ENCODE data around the gene CNOT1. TPM values are rescaled to one million over a fixed set of nuclear protein-coding genes. Genes with fewer than 3 reads are reported as not detected.

The CNOT1 gene
- total RNA-seq, 1 donor from 2014 or later: 165 TPM

GRCh38 chr16:58481931-58482330, 147.7 kb downstream of the CNOT1 start:
- no peak for DNase-seq

- no peak for DNase-seq
Observed at GRCh38 chr16:58481226-58481869, 148.3 kb downstream of the CNOT1 start.

DNA sequence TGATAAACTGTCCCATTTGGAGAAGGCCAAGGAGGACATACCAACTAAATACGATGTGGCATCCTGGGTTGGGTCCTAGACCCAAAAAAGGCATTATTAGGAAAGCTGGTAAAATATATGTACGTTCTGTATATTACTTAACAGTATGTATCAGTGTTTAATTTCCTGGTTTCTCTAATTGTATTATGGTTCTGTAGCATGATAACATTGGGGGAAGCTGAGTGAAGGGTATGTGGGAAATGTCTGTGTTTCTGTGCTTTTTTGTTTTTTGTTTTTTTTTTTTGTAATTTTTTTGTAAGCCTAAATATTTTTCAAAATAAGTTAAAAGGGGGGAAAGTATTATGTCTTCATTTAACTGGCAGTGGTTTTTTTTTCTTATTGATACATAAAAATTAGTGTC, 151.2 kb downstream of the CNOT1 start:
- DNase-seq: no peak

DNA sequence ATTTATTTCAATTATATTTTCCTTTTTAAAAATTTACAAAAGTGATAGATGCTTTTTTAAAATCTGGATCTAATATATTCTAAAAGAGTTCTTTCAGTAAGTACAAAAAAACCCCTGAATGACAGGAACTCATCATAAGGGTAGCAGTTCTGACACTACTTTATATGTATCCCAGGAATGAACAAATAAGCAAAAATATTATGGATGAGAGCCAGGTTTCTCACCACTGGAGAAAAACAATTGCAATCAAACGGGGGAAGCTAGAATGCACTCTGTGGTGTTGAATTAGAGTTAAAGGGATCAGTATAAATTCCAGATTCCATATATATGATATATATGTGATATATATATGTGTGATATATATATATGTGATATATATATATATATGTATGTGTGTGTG, 152.8 kb downstream of the CNOT1 start:
- no peak for DNase-seq

DNA sequence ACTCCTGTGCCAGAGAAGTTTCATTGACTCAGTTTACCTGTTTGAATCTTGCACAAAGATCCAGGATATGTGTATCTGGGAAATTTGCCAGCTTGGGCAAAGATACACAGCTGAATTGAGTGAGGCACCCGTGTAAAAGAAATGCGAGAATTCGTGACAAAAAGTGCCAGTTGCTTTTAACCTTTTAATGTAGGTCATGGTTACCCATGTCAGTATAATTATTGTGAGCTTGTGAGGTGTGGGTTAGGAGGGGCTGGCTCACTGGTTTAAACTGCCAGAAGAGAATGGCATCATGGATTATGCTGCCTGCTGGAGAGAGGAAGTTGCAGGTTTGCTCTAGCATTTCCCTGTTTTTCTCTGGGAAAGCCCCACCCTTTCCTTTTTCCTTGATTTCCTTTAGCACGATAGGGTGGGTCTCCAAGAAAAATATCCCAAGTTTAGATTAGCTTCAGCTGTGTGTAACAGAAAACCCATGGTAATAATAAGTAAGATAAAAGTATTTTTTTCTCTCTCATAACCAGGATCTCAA, 154.5 kb downstream of the CNOT1 start:
- no peak for DNase-seq

GRCh38 chr16:58474296-58474695, 155.3 kb downstream of the CNOT1 start:
- DNase-seq: no peak

DNA sequence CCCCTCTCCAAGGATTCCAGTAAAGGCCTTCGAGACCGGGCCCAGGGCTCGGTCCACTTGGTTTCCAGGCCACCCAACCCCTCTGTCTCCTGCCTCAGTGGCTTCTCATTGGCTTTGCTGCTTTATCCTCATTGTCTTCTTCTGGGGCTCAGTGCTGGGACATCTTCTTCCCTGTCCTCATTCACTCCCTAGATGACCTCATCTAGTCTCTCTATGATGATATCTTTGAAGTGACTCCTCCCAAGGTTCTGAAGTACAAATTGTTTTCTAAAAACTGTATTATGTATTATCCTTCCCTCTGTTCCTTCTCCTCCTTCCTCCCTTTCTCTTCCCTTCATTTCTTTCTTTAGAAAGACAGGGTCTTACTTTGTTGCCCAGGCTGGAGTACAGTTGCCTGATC, 156.8 kb downstream of the CNOT1 start:
- no peak for DNase-seq

- no peak for DNase-seq
Observed at GRCh38 chr16:58472266-58472665, 157.4 kb downstream of the CNOT1 start.

- DNase-seq: no peak
Observed at GRCh38 chr16:58471209-58471975, 158.2 kb downstream of the CNOT1 start.

Small RNA genes lying within 50 kb of the gene (small RNA-seq; reads per million reads assigned to genes)
- gene RNU6-103P (ENCODE audit: low replicate concordance) (not detected), gene SNORA46 (ENCODE audit: low replicate concordance) (14.9 reads per million, percentile 94 among the genes with 10 or more reads in this experiment), gene SNORA50A (ENCODE audit: low replicate concordance) (not detected)

Other genes with a start within 250 kb of the CNOT1 start
- gene GINS3, start 237.4 kb downstream of the CNOT1 start, total RNA-seq: 4.3 TPM
- gene NDRG4, start 129.7 kb downstream of the CNOT1 start, total RNA-seq: 14.2 TPM
- gene SETD6, start 114.3 kb downstream of the CNOT1 start, total RNA-seq: 16.2 TPM
- gene SLC38A7, start 54.9 kb upstream of the CNOT1 start, total RNA-seq: 10.4 TPM
- 71.1 TPM for gene GOT2, start 104.5 kb upstream of the CNOT1 start, total RNA-seq

Data from tongue (tissue), 3 donors.